Activated T-helper 17 cell treated with anti-CD3 and anti-CD28 coated beads, Interleukin-2, amount 50 U/mL, for 72 hours (primary cell): ENCODE measurements around the gene PKP3. TPM values are rescaled to one million over a fixed set of nuclear protein-coding genes. Genes with fewer than 3 reads are reported as not detected.

Experiments used
- ATAC-seq: fragments of 150-1000 bp; cut with Tn5 transposase; replicated peaks from 2 replicates; pipeline ENCODE4 v1.10.0; 2021; ENCODE audit warnings: mild to moderate bottlenecking, moderate library complexity
- H3K27ac Mint-ChIP-seq: one replicate; pipeline ENCODE4 v1.8.0; 2022; ENCODE audit warnings: mixed read lengths
- H3K27me3 Mint-ChIP-seq: one replicate; pipeline ENCODE4 v1.8.0; 2022; ENCODE audit warnings: mixed read lengths
- H3K36me3 Mint-ChIP-seq: one replicate; pipeline ENCODE4 v1.8.0; 2022; ENCODE audit warnings: low read depth, mild to moderate bottlenecking, mixed read lengths
- H3K4me1 Mint-ChIP-seq: one replicate; pipeline ENCODE4 v1.8.0; 2022; ENCODE audit warnings: mixed read lengths
- H3K4me3 Mint-ChIP-seq: one replicate; pipeline ENCODE4 v1.8.0; 2022; ENCODE audit warnings: mild to moderate bottlenecking, mixed read lengths
- H3K9me3 Mint-ChIP-seq: one replicate; pipeline ENCODE4 v1.8.0; 2022; ENCODE audit warnings: mixed read lengths
- total RNA-seq, 2 donors: library from RNA; stranded (reverse); gene quantifications; one replicate each; pipeline ENCODE4 v1.2.3, GENCODE V29; 2022

The PKP3 gene
- total RNA-seq, 2 donors from 2014 or later, result not detected

DNA sequence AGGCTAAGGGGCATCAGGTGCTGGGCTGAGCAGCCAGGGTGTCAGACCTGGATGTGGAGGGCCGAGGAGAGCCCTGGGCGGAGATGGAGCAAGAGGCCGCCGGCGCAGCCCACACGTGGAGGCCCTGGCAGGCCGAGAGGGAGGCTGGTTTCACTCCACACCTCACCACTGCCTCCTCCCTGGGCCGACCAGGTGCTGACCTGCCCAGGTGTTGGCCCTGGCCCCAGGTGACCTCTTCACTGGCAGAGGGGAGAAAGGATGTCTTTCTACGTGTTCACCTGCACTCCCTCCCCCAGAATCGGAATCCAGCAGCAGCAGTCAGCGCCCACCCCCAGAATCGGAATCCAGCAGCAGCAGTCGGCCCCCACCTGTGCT, 47.0 kb downstream of the PKP3 start:
- Mint-ChIP-seq H3K9me3 (no peaks in the 10 kb centered on the region), H3K27ac (peak overlapping the region; percentile 73), H3K4me1 (peaks cover 17% of the 10 kb centered on the region), H3K4me3 (peak overlapping the region; percentile 74), H3K27me3 (no peaks in the 10 kb centered on the region), H3K36me3 (no peaks in the 10 kb centered on the region)
- ATAC-seq, result no peak

GRCh38 chr11:441418-442274, 47.6 kb downstream of the PKP3 start, which contains the start of gene ANO9:
Gene ANO9 (minus strand): TSS chr11:442011. CDS start chr11:441926, 85 bp downstream.
- Mint-ChIP-seq H3K9me3 (no peaks in the 10 kb centered on the region), H3K27ac (peak within 1 kb of the TSS; percentile 73), H3K36me3 (no peaks in the 10 kb centered on the region), H3K4me3 (peak within 1 kb of the TSS; percentile 74), H3K27me3 (no peaks in the 10 kb centered on the region), H3K4me1 (peaks cover 17% of the 10 kb centered on the region)
- ATAC-seq, result peak; percentile 98

DNA sequence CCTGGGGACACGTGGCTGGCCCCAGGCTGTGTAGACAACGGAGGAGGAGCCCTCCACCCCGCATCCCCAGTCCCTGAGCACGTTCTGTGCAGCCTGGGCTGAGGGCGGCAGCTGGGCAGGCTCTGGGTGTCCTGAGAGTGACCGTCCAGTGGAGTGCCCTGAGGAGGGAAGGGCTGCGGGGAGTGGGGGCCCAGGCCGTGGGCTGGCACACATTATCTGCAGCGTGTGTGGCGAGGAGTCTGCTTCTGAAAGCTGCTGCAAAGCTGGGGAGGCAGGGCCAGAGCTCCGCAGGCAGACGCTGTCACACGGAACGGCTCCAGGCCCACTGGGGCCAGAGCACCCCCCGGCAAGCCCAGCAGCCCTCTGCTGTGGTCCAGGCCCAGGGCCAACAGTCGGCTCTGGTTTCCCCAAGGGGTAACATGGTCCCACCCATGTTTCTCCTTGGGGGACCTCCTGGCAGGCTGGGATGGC, 48.6 kb downstream of the PKP3 start:
- no peak overlapping the region for H3K27ac Mint-ChIP-seq
- no peaks in the 10 kb centered on the region for H3K36me3 Mint-ChIP-seq
- H3K9me3 Mint-ChIP-seq, result no peaks in the 10 kb centered on the region
- ATAC-seq, result no peak
- H3K27me3 Mint-ChIP-seq, result no peaks in the 10 kb centered on the region
- H3K4me3 Mint-ChIP-seq, result no peak overlapping the region
- H3K4me1 Mint-ChIP-seq, result peaks cover 12% of the 10 kb centered on the region

- H3K36me3 Mint-ChIP-seq, result no peaks in the 10 kb centered on the region
- peaks cover 12% of the 10 kb centered on the region for H3K4me1 Mint-ChIP-seq
- no peak for ATAC-seq
- H3K27ac Mint-ChIP-seq, result no peak overlapping the region
- H3K27me3 Mint-ChIP-seq, result no peaks in the 10 kb centered on the region
- H3K4me3 Mint-ChIP-seq, result no peak overlapping the region
- H3K9me3 Mint-ChIP-seq, result no peaks in the 10 kb centered on the region
These were observed 49.7 kb downstream of the PKP3 start for GRCh38 chr11:443542-444199.

GRCh38 chr11:444396-445144, 50.6 kb downstream of the PKP3 start:
- peaks cover 11% of the 10 kb centered on the region for H3K4me1 Mint-ChIP-seq
- no peak overlapping the region for H3K27ac Mint-ChIP-seq
- no peak for ATAC-seq
- H3K36me3 Mint-ChIP-seq, result no peaks in the 10 kb centered on the region
- no peaks in the 10 kb centered on the region for H3K27me3 Mint-ChIP-seq
- H3K4me3 Mint-ChIP-seq, result no peak overlapping the region
- H3K9me3 Mint-ChIP-seq, result no peaks in the 10 kb centered on the region

- peaks cover 3% of the 10 kb centered on the region for H3K36me3 Mint-ChIP-seq
- H3K27me3 Mint-ChIP-seq, result no peaks in the 10 kb centered on the region
- H3K27ac Mint-ChIP-seq, result no peak overlapping the region
- no peak for ATAC-seq
- peaks cover 4% of the 10 kb centered on the region for H3K4me1 Mint-ChIP-seq
- H3K9me3 Mint-ChIP-seq, result no peaks in the 10 kb centered on the region
- no peak overlapping the region for H3K4me3 Mint-ChIP-seq
These were observed 52.0 kb downstream of the PKP3 start for GRCh38 chr11:445765-446588.

- H3K27ac Mint-ChIP-seq, result no peak overlapping the region
- H3K4me3 Mint-ChIP-seq, result no peak overlapping the region
- H3K36me3 Mint-ChIP-seq, result peaks cover 6% of the 10 kb centered on the region
- no peak for ATAC-seq
- no peaks in the 10 kb centered on the region for H3K27me3 Mint-ChIP-seq
- no peaks in the 10 kb centered on the region for H3K9me3 Mint-ChIP-seq
- H3K4me1 Mint-ChIP-seq, result peaks cover 10% of the 10 kb centered on the region
These were observed 52.9 kb downstream of the PKP3 start for GRCh38 chr11:446891-447290.

DNA sequence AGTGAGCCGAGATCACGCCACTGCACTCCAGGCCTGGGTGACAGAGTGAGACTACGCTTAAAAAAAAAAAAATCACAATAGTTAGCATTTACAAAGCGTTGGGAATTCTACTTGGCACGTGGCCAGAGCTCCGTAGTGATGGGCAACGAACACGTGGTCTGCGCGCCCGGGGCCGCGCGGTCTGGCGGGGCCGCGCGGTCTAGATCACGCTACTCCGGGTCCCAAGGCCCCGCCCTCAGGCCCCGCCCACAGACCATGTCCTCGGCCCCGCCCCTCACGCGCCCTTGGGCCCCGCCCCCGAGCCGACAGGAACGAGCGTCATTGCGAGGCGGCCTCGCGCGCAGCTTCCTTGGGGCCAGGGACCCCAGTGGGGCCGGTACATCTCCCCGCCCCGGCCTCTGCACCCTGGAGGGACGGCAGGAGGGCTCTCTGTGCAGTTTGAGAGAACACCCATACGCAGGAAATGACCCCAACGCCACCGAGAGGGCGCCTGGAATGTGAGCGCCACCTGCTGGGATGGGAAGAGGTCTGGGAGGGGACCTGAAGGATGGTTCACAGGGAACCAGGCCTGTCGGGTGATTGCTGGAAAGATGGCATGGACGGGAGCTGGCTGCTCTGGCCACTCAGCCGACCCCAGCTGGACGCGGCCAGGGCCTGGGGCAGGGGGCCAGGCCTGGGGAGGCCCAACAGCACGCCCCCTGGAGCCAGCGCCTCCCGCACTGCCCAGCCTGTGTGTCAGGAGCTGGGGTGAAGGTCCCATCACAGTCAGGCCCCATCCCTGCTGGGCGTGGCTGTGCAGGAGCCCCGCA, 54.1 kb downstream of the PKP3 start:
- no peaks in the 10 kb centered on the region for H3K27me3 Mint-ChIP-seq
- peak; percentile 81 for ATAC-seq
- peak overlapping the region; percentile 85 for H3K4me3 Mint-ChIP-seq
- no peaks in the 10 kb centered on the region for H3K9me3 Mint-ChIP-seq
- peaks cover 10% of the 10 kb centered on the region for H3K4me1 Mint-ChIP-seq
- peak overlapping the region; percentile 88 for H3K27ac Mint-ChIP-seq
- peaks cover 11% of the 10 kb centered on the region for H3K36me3 Mint-ChIP-seq

DNA sequence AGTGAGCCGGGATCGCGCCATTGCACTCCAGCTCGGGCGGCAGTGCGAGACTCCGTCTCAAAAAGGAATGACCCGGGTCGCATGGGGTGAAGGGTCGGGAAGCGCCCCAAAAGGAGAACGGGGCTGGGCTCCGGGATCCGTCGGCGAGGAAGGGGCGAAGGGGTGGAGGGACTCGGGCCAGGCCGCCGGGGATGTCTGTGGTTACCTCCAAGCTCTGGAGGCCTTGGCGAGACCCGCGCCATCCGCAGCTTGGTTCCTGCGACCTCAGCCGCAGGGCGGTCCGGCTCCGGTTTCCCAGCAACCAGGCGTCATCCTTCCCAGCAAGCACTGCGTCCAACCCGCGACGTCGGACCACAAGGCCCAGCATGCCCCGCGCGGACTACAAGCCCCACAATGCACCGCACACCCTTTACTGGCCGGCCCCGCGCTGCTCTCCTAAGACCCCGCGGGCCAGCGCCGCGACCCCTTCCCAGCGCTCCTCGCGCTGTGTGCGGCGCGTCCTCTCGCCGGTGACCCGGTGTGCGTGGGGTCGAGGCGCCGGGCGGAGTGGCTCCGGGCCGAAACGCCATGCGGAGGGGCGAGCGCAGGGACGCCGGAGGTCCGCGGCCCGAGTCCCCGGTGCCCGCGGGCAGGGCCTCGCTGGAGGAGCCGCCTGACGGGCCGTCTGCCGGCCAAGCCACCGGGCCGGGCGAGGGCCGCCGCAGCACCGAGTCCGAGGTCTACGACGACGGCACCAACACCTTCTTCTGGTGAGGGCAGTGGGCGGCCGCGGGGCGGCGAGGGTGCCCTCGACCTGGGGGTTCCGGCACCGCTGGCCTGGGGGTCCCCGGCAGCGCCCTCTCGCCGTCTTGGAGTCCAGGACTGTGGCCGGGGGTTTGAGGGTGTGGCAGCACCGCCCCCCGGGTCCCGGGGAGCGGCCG, 56.1 kb downstream of the PKP3 start, which contains the start of gene PTDSS2:
PTDSS2 (plus strand) TSS at position 391 of the 920 bp plus-strand sequence; CDS start at position 568, 177 bp downstream.
- Mint-ChIP-seq H3K27me3 (no peaks in the 10 kb centered on the region), H3K27ac (peak within 1 kb of the TSS; percentile 98), H3K4me1 (peaks cover 14% of the 10 kb centered on the region), H3K9me3 (no peaks in the 10 kb centered on the region), H3K36me3 (peaks cover 24% of the 10 kb centered on the region), H3K4me3 (peak within 1 kb of the TSS; percentile 96)
- peak; percentile 87 for ATAC-seq

- no peaks in the 10 kb centered on the region for H3K27me3 Mint-ChIP-seq
- H3K9me3 Mint-ChIP-seq, result no peaks in the 10 kb centered on the region
- peaks cover 14% of the 10 kb centered on the region for H3K4me1 Mint-ChIP-seq
- H3K4me3 Mint-ChIP-seq, result peak overlapping the region; percentile 96
- no peak for ATAC-seq
- H3K36me3 Mint-ChIP-seq, result peaks cover 31% of the 10 kb centered on the region
- peak overlapping the region; percentile 98 for H3K27ac Mint-ChIP-seq
These were observed 56.9 kb downstream of the PKP3 start for GRCh38 chr11:450809-451451.

DNA sequence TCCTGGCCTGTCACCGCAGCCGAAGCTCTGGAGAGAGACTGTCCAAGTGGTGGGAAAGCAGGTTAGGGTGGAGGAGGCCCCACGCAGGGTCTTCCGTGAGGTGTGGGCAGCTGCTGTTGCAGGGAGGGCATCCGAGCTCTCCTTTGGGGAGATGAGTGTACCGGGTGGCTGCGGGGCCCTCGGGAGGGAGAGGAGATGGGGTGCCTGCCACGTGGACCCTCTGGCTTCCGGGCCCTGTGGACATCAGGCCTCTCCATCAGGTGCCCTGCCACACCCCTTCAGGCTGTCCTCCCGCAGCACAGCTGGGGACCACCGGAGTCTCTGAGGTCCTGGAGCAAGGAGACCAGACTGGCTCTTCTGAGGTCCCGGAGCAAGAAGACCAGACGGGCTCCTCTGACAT, 57.7 kb downstream of the PKP3 start:
- no peak overlapping the region for H3K27ac Mint-ChIP-seq
- no peaks in the 10 kb centered on the region for H3K27me3 Mint-ChIP-seq
- H3K4me1 Mint-ChIP-seq, result peaks cover 20% of the 10 kb centered on the region

DNA sequence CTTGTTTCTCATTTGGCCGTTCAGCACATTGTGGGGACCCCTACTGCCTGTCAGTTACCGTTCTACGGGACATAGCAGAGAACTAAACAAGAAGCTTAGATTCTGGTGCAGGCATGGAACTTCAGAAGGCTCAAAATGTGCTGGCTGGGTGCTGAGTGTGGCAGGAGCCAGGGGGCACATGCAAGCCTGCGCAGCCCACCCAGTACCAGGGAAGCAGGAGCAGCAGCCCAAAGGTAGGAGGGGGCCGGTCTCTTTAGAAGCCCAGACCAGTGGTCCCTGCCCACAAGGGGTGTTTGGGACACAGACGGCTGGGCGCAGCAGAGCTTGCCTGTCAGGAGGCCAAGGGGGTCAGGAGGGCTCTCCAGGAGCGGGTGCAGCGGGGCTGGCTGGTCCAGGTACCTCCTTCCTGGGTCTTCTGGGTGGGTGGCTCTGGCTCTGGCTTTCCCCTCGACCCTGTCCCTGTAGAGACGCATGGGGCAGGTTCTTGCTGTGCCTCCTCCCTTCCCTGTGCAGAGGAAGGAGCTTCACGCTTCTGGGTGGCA, 58.3 kb downstream of the PKP3 start:
- Mint-ChIP-seq H3K9me3 (no peaks in the 10 kb centered on the region), H3K27ac (no peak overlapping the region), H3K27me3 (no peaks in the 10 kb centered on the region), H3K4me1 (peaks cover 26% of the 10 kb centered on the region), H3K36me3 (peaks cover 37% of the 10 kb centered on the region), H3K4me3 (no peak overlapping the region)
- no peak for ATAC-seq

More for the DNA sequence above, 57.7 kb downstream of the PKP3 start:
- H3K4me3 Mint-ChIP-seq, result peak overlapping the region; percentile 96
- no peaks in the 10 kb centered on the region for H3K9me3 Mint-ChIP-seq
- ATAC-seq, result no peak
- H3K36me3 Mint-ChIP-seq, result peaks cover 36% of the 10 kb centered on the region
